ENCODE results near the gene BMPR1A. TPM values are rescaled to one million over a fixed set of nuclear protein-coding genes. Genes with fewer than 3 reads are reported as not detected.
"Not testable (repeated sequence)": the region's sequence is repeated elsewhere in the genome, so short reads cannot be mapped to it uniquely, and the experiment has no call there.

The BMPR1A gene
- polyA plus RNA-seq, 2 of the 4 experiments (the other 2 are of a cell fraction): 25.5 to 39.0 TPM

GRCh38 chr10:86936661-86937501, 180.5 kb downstream of the BMPR1A start:
- 77% methylated on average over 13 of the region's 13 CpGs for WGBS (ENCODE audit: missing lambda C conversion rate)
- DNase-seq (ENCODE audit: low read depth in 1 of 2, low spot score in 1 of 2): no peak
- Histone ChIP-seq H3K9me3 (no peaks in the 10 kb centered on the region), H3K4me3 (no peak overlapping the region), H3K4me2 (no peak overlapping the region), H3K4me1 (peaks cover 1% of the 10 kb centered on the region; the same call in 1 of the 3 replicates), H3K27ac (no peak overlapping the region)
- no peak for TF ChIP-seq PHF8 (IDR thresholded peaks at IDR 0.05; ENCODE audit: borderline replicate concordance, low read depth)
- no peak for TF ChIP-seq CHD4 (IDR thresholded peaks at IDR 0.05; ENCODE audit: borderline replicate concordance)
- no peak for TF ChIP-seq CTCF (IDR thresholded peaks at IDR 0.05)
- POLR2A ChIA-PET: no interaction called here
- ATAC-seq: no peak
- no peak for FAIRE-seq
- CTCF ChIA-PET: interaction anchor here (0.6 to 4.9 kb wide), 6 partner anchors 9 to 248 kb away, joined by 3 to 57 read pairs (median 3); partner anchors contain the start of gene ADIRF

- ChIA-PET CTCF (interaction anchor here (1.2 to 4.9 kb wide), 8 partner anchors 8 to 249 kb away, joined by 3 to 57 read pairs (median 4); partner anchors contain the start of genes ADIRF and MMRN2), POLR2A (no interaction called here)
- DNase-seq (ENCODE audit: low read depth in 1 of 2, low spot score in 1 of 2) (no peak), FAIRE-seq (no peak), ATAC-seq (no peak)
- Histone ChIP-seq H3K4me1 (no peaks in the 10 kb centered on the region), H3K4me2 (no peak overlapping the region), H3K4me3 (no peak overlapping the region), H3K9me3 (no peaks in the 10 kb centered on the region), H3K27ac (no peak overlapping the region)
- whole genome bisulfite sequencing (ENCODE audit: missing lambda C conversion rate): 46% methylated on average over 6 of the region's 6 CpGs
- no peak for TF ChIP-seq PHF8 (IDR thresholded peaks at IDR 0.05; ENCODE audit: borderline replicate concordance, low read depth)
These were observed 181.2 kb downstream of the BMPR1A start for GRCh38 chr10:86937502-86938154.

GRCh38 chr10:86938260-86938659, 181.8 kb downstream of the BMPR1A start:
- ChIA-PET CTCF (interaction anchor here (0.7 to 4.9 kb wide), 21 partner anchors 12 to 1125 kb away, joined by 3 to 57 read pairs (median 5); partner anchors contain the start of genes ADIRF, GLUD1, MMRN2 and SHLD2), POLR2A (interaction anchor here (0.9 kb wide), 1 partner anchor 32 kb away, joined by 6 read pairs; no protein-coding TSS in a partner anchor)
- DNase-seq (ENCODE audit: low read depth in 1 of 2, low spot score in 1 of 2) (no peak), ATAC-seq (no peak), FAIRE-seq (no peak)
- no peak overlapping the region for H3K4me2 ChIP-seq
- no peaks in the 10 kb centered on the region for H3K4me1 ChIP-seq
- H3K27ac ChIP-seq: no peak overlapping the region
- no peaks in the 10 kb centered on the region for H3K9me3 ChIP-seq
- TF ChIP-seq TP53 (CRISPR knock-in tag; IDR thresholded peaks at IDR 0.05) (no peak), NR3C1 (IDR thresholded peaks at IDR 0.05) (no peak), ESRRA (IDR thresholded peaks at IDR 0.05; ENCODE audit: borderline replicate concordance, low read length) (no peak), ZSCAN20 (CRISPR knock-in tag; IDR thresholded peaks at IDR 0.05) (no peak), ATOH8 (CRISPR knock-in tag; IDR thresholded peaks at IDR 0.05; ENCODE audit: low read depth) (no peak), HOXB13 (CRISPR knock-in tag; IDR thresholded peaks at IDR 0.05; ENCODE audit: low read depth) (no peak), PHF8 (IDR thresholded peaks at IDR 0.05; ENCODE audit: borderline replicate concordance, low read depth) (no peak), BHLHE40 (IDR thresholded peaks at IDR 0.05; ENCODE audit: low read depth, low read length) (no peak), EHMT2 (IDR thresholded peaks at IDR 0.05; ENCODE audit: low read depth) (no peak), MAFK (IDR thresholded peaks at IDR 0.05; ENCODE audit: partially characterized antibody) (no peak), CHD2 (IDR thresholded peaks at IDR 0.05; ENCODE audit: low read length, partially characterized antibody) (no peak), MAZ (IDR thresholded peaks at IDR 0.05; ENCODE audit: borderline replicate concordance, low read depth, low read length) (no peak), POLR2A (IDR thresholded peaks at IDR 0.05; ENCODE audit: low read length) (no peak), ZNF302 (CRISPR knock-in tag; IDR thresholded peaks at IDR 0.05) (no peak), HOXB5 (CRISPR knock-in tag; IDR thresholded peaks at IDR 0.05) (no peak), SMC3 (IDR thresholded peaks at IDR 0.05) (no peak)
- TF ChIP-seq, protein P1, sequence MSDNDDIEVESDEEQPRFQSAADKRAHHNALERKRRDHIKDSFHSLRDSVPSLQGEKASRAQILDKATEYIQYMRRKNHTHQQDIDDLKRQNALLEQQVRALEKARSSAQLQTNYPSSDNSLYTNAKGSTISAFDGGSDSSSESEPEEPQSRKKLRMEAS (IDR thresholded peaks at IDR 0.05): no peak
- no peak overlapping the region for H3K4me3 ChIP-seq
- WGBS (ENCODE audit: missing lambda C conversion rate): 97% methylated on average over 2 of the region's 2 CpGs

GRCh38 chr10:86940076-86940475, 183.7 kb downstream of the BMPR1A start:
- WGBS (ENCODE audit: missing lambda C conversion rate): 71% methylated on average over 16 of the region's 16 CpGs
- peak overlapping the region; percentile 87 for H3K4me2 ChIP-seq
- FAIRE-seq; H3K9me3 ChIP-seq; POLR2A ChIA-PET; H3K4me1 ChIP-seq; ATAC-seq; H3K4me3 ChIP-seq; DNase-seq (ENCODE audit: low read depth in 1 of 2, low spot score in 1 of 2): not testable (repeated sequence)
- CTCF ChIA-PET: interaction anchor here (0.5 to 4.9 kb wide), 32 partner anchors 8 to 654 kb away, joined by 3 to 57 read pairs (median 3); partner anchors contain the start of genes ADIRF, MMRN2, SNCG and WAPL
- peak overlapping the region in 1 of 2 experiments; percentile 84; a peak in 3 of 6 replicates for H3K27ac ChIP-seq
